Astrocyte (in vitro differentiated cells and primary cell): ENCODE data around the gene ABHD2. TPM values are rescaled to one million over a fixed set of nuclear protein-coding genes. Genes with fewer than 3 reads are reported as not detected.
"Not testable (repeated sequence)": the region's sequence is repeated elsewhere in the genome, so short reads cannot be mapped to it uniquely, and the experiment has no call there.

Source experiments
- DNase-seq: peaks from one replicate; pipeline ENCODE4 v3.0.0-alpha.2; 2010; ENCODE audit warnings: low read depth
- FAIRE-seq: peaks from 2 replicates; lab custom pipeline; 2011; peaks lifted over from hg19 to GRCh38; lab: Jason Lieb, UNC
- H2AFZ ChIP-seq: 2 replicates; pipeline ENCODE4 v1.6.0; 2012; ENCODE audit warnings: low read depth, low read length, inconsistent platforms
- H3K27ac ChIP-seq: 2 replicates; pipeline ENCODE4 v1.5.1; 2011; ENCODE audit warnings: low read depth, low read length, inconsistent platforms
- H3K27me3 ChIP-seq: 2 replicates; pipeline ENCODE4 v1.6.0; 2011; ENCODE audit warnings: low read length, inconsistent platforms; ENCODE audit not compliant: insufficient read depth
- H3K36me3 ChIP-seq: 2 replicates; pipeline ENCODE4 v1.5.1; 2011; ENCODE audit warnings: low read length, inconsistent platforms; ENCODE audit not compliant: insufficient read depth
- H3K4me1 ChIP-seq: 2 replicates; pipeline ENCODE4 v1.5.1; 2011; ENCODE audit warnings: low read length, inconsistent platforms; ENCODE audit not compliant: insufficient read depth
- H3K4me2 ChIP-seq: 2 replicates; pipeline ENCODE4 v1.6.0; 2012; ENCODE audit warnings: low read length, inconsistent platforms
- H3K4me3 ChIP-seq: 2 replicates; pipeline ENCODE4 v1.5.1; 2011; ENCODE audit warnings: low read depth, mild to moderate bottlenecking, low read length, inconsistent platforms; ENCODE audit not compliant: insufficient read depth
- H3K79me2 ChIP-seq: 2 replicates; pipeline ENCODE4 v1.6.0; 2012; ENCODE audit warnings: mild to moderate bottlenecking, low read length, inconsistent platforms; ENCODE audit not compliant: insufficient read depth
- H3K9ac ChIP-seq: 2 replicates; pipeline ENCODE4 v1.6.0; 2012; ENCODE audit warnings: mild to moderate bottlenecking, low read length, inconsistent platforms
- H3K9me3 ChIP-seq: 2 replicates; pipeline ENCODE4 v1.5.1; 2012; ENCODE audit warnings: low read depth, mild to moderate bottlenecking, low read length, inconsistent platforms; ENCODE audit not compliant: insufficient read depth
- H4K20me1 ChIP-seq: 2 replicates; pipeline ENCODE4 v1.6.0; 2012; ENCODE audit warnings: low read length, inconsistent platforms; ENCODE audit not compliant: insufficient read depth
- H3K27ac Mint-ChIP-seq: one replicate; pipeline ENCODE4 v1.8.0; 2021; ENCODE audit warnings: mild to moderate bottlenecking, mixed read lengths; ENCODE audit not compliant: unreplicated experiment
- H3K27me3 Mint-ChIP-seq: one replicate; pipeline ENCODE4 v1.8.0; 2021; ENCODE audit warnings: low read depth, mixed read lengths; ENCODE audit not compliant: unreplicated experiment
- H3K36me3 Mint-ChIP-seq: one replicate; pipeline ENCODE4 v1.8.0; 2021; ENCODE audit warnings: low read depth, mixed read lengths; ENCODE audit not compliant: unreplicated experiment
- H3K4me1 Mint-ChIP-seq: one replicate; pipeline ENCODE4 v1.8.0; 2021; ENCODE audit warnings: low read depth, mixed read lengths; ENCODE audit not compliant: unreplicated experiment
- H3K4me3 Mint-ChIP-seq: one replicate; pipeline ENCODE4 v1.8.0; 2021; ENCODE audit warnings: mild to moderate bottlenecking, moderate library complexity, mixed read lengths; ENCODE audit not compliant: unreplicated experiment
- H3K9me3 Mint-ChIP-seq: one replicate; pipeline ENCODE4 v1.8.0; 2021; ENCODE audit warnings: mild to moderate bottlenecking, mixed read lengths; ENCODE audit not compliant: unreplicated experiment
- EZH2 ChIP-seq: IDR thresholded peaks from 2 replicates; pipeline ENCODE4 v1.6.1; 2012; ENCODE audit warnings: mild to moderate bottlenecking, low read length, inconsistent platforms; ENCODE audit not compliant: insufficient read depth
- total RNA-seq: library from RNA; stranded (reverse); gene quantifications from 2 replicates; pipeline ENCODE4 v1.2.1, GENCODE V29; 2021
- TF ChIP-seq, protein P1 (sequence below): IDR thresholded peaks from 2 replicates; pipeline ENCODE4 v1.5.1; 2011; ENCODE audit warnings: low read depth, mild to moderate bottlenecking, inconsistent platforms, low read length, moderate library complexity; ENCODE audit not compliant: insufficient read depth

ABHD2 gene
- total RNA-seq, 1 donor from 2014 or later, result 41.3 TPM

DNA sequence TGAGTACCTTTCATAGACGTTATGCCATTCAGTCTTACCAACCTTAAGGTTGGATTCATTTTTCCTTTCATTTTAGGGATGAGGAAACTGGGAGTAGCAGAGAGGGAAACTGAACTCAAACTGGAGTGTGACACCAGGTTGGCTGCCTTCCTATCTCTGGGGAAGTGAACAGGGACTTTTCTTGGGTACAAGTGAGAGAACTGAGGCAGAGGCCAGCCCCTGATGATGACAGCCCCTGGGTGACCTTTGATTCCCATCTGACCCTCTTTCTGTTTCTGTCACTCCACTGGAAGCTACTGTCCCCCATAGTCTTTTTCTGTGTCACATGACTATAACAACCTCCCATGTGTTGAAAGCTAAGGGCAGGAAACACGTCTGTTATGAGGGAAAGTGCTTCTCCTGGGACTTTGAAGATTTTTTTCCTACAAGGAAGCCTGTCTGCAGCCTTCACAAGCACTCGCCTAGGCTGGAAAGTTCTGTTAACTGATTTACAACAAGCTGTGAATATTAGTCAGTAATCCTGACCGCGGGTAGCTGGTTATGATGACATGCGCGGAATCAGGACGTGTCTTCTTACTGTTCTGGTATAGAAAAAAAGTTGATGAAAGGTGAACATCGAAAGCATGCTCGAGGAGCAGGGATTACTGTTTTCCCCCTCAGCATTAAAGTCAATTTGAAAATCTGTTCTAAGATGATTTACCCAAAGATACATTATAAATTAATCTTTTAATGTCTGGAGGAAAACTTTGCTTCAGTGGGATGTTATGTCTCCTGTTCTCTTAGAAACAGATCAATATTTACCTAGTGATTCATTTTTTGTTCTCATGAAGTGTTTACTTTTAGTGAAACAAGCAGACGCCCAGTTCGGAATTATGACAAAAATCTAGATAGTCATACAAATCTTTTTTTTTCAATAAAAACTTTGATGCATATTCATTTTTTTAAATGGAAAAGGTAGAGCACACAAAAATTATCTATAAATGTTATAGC is 31.5 kb downstream of the ABHD2 start:
- Histone ChIP-seq H3K27ac (peak overlapping the region; percentile 91), H3K27me3 (no peaks in the 10 kb centered on the region), H3K36me3 (peaks cover 19% of the 10 kb centered on the region), H3K4me2 (peak overlapping the region; percentile 30), H2AFZ (no peak overlapping the region), H3K9ac (peak overlapping the region; percentile 75), H3K4me1 (peaks cover 55% of the 10 kb centered on the region), H3K9me3 (no peaks in the 10 kb centered on the region), H3K4me3 (no peak overlapping the region), H4K20me1 (no peaks in the 10 kb centered on the region), H3K79me2 (peaks cover 14% of the 10 kb centered on the region)
- H3K27me3 Mint-ChIP-seq, result no peaks in the 10 kb centered on the region
- peaks cover 34% of the 10 kb centered on the region for H3K4me1 Mint-ChIP-seq
- H3K9me3 Mint-ChIP-seq, result no peaks in the 10 kb centered on the region
- TF ChIP-seq, protein P1, sequence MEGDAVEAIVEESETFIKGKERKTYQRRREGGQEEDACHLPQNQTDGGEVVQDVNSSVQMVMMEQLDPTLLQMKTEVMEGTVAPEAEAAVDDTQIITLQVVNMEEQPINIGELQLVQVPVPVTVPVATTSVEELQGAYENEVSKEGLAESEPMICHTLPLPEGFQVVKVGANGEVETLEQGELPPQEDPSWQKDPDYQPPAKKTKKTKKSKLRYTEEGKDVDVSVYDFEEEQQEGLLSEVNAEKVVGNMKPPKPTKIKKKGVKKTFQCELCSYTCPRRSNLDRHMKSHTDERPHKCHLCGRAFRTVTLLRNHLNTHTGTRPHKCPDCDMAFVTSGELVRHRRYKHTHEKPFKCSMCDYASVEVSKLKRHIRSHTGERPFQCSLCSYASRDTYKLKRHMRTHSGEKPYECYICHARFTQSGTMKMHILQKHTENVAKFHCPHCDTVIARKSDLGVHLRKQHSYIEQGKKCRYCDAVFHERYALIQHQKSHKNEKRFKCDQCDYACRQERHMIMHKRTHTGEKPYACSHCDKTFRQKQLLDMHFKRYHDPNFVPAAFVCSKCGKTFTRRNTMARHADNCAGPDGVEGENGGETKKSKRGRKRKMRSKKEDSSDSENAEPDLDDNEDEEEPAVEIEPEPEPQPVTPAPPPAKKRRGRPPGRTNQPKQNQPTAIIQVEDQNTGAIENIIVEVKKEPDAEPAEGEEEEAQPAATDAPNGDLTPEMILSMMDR, result no peak
- no peak for TF ChIP-seq EZH2
- no peak overlapping the region for H3K27ac Mint-ChIP-seq
- DNase-seq (peak; percentile 46), FAIRE-seq (no peak)
- H3K4me3 Mint-ChIP-seq, result no peak overlapping the region
- peaks cover 10% of the 10 kb centered on the region for H3K36me3 Mint-ChIP-seq

DNA sequence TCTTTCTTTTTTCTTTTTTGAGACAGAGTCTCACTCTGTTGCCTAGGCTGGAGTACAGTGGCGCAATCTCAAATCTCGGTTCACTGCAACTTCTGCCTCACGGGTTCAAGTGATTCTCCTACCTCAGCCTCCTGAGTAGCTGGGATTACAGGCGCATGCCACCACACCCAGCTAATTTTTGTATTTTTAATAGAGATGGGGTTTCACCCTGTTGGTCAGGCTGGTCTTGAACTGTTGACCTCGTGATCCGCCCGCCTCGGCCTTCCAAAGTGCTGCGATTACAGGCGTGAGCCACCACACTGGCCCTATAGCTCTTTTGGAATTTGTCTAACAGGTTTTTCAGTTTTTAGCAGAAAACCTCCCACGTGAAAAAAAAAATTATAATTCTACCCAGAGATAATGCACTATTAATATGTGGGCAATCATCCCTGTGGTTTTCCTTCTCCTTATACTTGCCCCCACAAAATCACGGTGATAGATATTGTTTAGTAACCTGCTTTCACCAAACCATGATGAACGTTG is 32.3 kb downstream of the ABHD2 start:
- peaks cover 28% of the 10 kb centered on the region for H3K4me1 Mint-ChIP-seq
- not testable (repeated sequence) for H3K27me3 ChIP-seq, H3K4me3 Mint-ChIP-seq, H4K20me1 ChIP-seq, FAIRE-seq, H3K27ac Mint-ChIP-seq, H3K9me3 ChIP-seq, H3K36me3 Mint-ChIP-seq, DNase-seq, H3K9me3 Mint-ChIP-seq, H2AFZ ChIP-seq, H3K4me3 ChIP-seq, H3K9ac ChIP-seq, H3K27me3 Mint-ChIP-seq, H3K4me2 ChIP-seq
- Histone ChIP-seq H3K27ac (peak overlapping the region; percentile 91), H3K4me1 (peaks cover 48% of the 10 kb centered on the region), H3K36me3 (peaks cover 20% of the 10 kb centered on the region), H3K79me2 (peaks cover 14% of the 10 kb centered on the region)

DNA sequence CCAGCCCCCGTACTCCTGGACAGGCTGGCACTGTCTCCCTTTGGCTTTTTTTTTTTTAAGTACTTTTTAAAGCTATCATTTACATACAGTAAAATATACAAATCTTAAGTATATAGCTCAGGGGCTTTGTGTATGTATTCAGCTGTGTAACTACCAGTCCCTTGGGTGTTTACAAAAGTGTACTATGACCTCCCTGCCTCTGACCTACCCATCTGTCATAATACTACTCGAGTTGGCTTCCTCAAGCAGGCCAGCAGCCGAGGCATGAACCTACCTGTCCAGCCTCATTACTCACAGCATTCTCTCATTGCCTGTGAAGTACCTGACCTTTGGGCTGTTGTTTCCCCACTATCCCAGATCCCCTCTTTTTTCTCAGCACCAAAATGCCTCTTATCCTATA is 33.2 kb downstream of the ABHD2 start:
- Mint-ChIP-seq H3K27ac (no peak overlapping the region), H3K36me3 (peaks cover 12% of the 10 kb centered on the region), H3K4me3 (no peak overlapping the region), H3K9me3 (no peaks in the 10 kb centered on the region), H3K4me1 (peaks cover 25% of the 10 kb centered on the region), H3K27me3 (no peaks in the 10 kb centered on the region)
- TF ChIP-seq, protein P1, result no peak
- DNase-seq, result no peak
- Histone ChIP-seq H3K4me2 (no peak overlapping the region), H4K20me1 (no peaks in the 10 kb centered on the region), H2AFZ (no peak overlapping the region), H3K4me1 (peaks cover 39% of the 10 kb centered on the region), H3K4me3 (no peak overlapping the region), H3K27me3 (no peaks in the 10 kb centered on the region), H3K36me3 (peaks cover 21% of the 10 kb centered on the region), H3K79me2 (peaks cover 14% of the 10 kb centered on the region), H3K27ac (no peak overlapping the region), H3K9me3 (no peaks in the 10 kb centered on the region), H3K9ac (no peak overlapping the region)
- no peak for FAIRE-seq
